Adrenal gland (tissue), 5 donors: ENCODE results near the gene TMED10.

ENCODE experiments used
- POLR2A ChIP-seq, 2 donors: fragments of 450-650 bp; IDR thresholded peaks; one replicate each; pipeline ENCODE4 v1.6.1; 2017; ENCODE audit warnings: antibody characterized with exemption in 2 of 2, mild to moderate bottlenecking in 2 of 2, moderate library complexity in 1 of 2
- TF ChIP-seq, protein P1 (sequence below), 6 experiments: fragments of 450-650 bp in 4 of 6; fragments of 200-600 bp in 2 of 6; sonication (generic) in 1 of 6; IDR thresholded peaks; 1 replicate in 5 of 6; 2 replicates in 1 of 6; pipeline versions ENCODE4 v1.5.1 to v1.8.0; 2016 to 2021; ENCODE audit warnings: antibody characterized with exemption in 6 of 6, mild to moderate bottlenecking in 2 of 6, moderate library complexity in 1 of 6
- donor health status: DM: no; HTN: no; CAD: no.

DNA sequence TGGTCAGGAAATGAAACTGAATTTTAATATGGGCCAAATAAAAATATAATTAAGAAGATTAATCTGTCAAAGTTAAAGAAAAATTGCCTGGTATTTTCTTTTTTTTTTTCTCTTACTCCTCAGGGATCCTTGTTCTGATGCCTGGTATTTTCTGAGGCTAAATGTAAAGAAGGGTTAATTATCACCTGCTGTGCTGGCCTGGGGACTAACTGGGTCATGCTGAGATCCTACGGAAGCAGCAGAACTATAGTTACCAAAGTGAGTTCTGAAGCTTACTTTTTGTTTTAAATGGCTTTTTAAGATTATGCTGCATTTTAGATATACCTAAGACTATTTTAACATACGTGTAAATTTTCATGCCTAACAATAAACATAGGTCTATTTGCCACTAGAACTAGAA is 83.7 kb downstream of the TMED10 start:
- TF ChIP-seq, protein P1, sequence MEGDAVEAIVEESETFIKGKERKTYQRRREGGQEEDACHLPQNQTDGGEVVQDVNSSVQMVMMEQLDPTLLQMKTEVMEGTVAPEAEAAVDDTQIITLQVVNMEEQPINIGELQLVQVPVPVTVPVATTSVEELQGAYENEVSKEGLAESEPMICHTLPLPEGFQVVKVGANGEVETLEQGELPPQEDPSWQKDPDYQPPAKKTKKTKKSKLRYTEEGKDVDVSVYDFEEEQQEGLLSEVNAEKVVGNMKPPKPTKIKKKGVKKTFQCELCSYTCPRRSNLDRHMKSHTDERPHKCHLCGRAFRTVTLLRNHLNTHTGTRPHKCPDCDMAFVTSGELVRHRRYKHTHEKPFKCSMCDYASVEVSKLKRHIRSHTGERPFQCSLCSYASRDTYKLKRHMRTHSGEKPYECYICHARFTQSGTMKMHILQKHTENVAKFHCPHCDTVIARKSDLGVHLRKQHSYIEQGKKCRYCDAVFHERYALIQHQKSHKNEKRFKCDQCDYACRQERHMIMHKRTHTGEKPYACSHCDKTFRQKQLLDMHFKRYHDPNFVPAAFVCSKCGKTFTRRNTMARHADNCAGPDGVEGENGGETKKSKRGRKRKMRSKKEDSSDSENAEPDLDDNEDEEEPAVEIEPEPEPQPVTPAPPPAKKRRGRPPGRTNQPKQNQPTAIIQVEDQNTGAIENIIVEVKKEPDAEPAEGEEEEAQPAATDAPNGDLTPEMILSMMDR (IDR thresholded peaks at IDR 0.05): no peak
- no peak for TF ChIP-seq POLR2A (IDR thresholded peaks at IDR 0.05)
